ENCODE results near the gene INO80B. TPM values are rescaled to one million over a fixed set of nuclear protein-coding genes. Genes with fewer than 3 reads are reported as not detected.

The INO80B gene
- total RNA-seq, 5 donors from 2014 or later (not counting 1 experiment from before 2014, with no cell fraction given), result 44.5 to 70.8 (median 68.4) TPM

GRCh38 chr2:74471332-74472065, 16.6 kb downstream of the INO80B start:
- Histone ChIP-seq H3K36me3 (ENCODE audit: control insufficient read depth in 2 of 2, extremely low read depth in 1 of 2, insufficient read depth in 1 of 2, low read length in 1 of 2) (peaks cover 9 to 22% of the 10 kb centered on the region in 2 donors), H3K27me3 (replicated peaks in 1 of 2; ENCODE audit: control insufficient read depth in 2 of 2, extremely low read depth in 1 of 2, insufficient read depth in 2 of 2, low read length in 1 of 2) (no peaks in the 10 kb centered on the region), H3K4me1 (ENCODE audit: control insufficient read depth in 1 of 2, extremely low read depth in 1 of 2, insufficient read depth in 2 of 2, low read length in 2 of 2) (peaks cover 13 to 27% of the 10 kb centered on the region in 2 experiments), H3K27ac (ENCODE audit: low read length) (peak overlapping the region; percentile 88), H3K4me3 (ENCODE audit: control insufficient read depth in 1 of 2, extremely low read depth in 1 of 2, low read length in 1 of 2) (peak overlapping the region; percentile 66 to 73), H3K9me3 (no peaks in the 10 kb centered on the region)
- Mint-ChIP-seq H3K4me1 (peaks cover 21 to 30% (median 24%) of the 10 kb centered on the region in 3 donors), H3K36me3 (peaks cover 18% of the 10 kb centered on the region), H3K4me3 (peak overlapping the region; percentile 90 to 96 (median 96)), H3K27ac (peak overlapping the region; percentile 95 to 99), H3K27me3 (no peaks in the 10 kb centered on the region), H3K9me3 (no peaks in the 10 kb centered on the region)
- POLR2A ChIA-PET, result interaction anchor here (0.5 to 1.3 kb wide), 5 partner anchors 9 to 272 kb away, joined by 3 to 14 read pairs (median 7); partner anchors contain the start of genes C2orf81 (in 1 of the 2) and WBP1 (in 1 of the 2)
- DNase-seq, result no peak
- WGBS (ENCODE audit: insufficient coverage), result 92% methylated on average over 2 of the region's 16 CpGs
- no peak for ATAC-seq (replicated peaks in 1 of 4)
- CTCF ChIA-PET, result interaction anchor here (0.6 to 1.2 kb wide), 3 partner anchors 11 to 71 kb away, joined by 4 to 8 read pairs (median 8); partner anchors contain the start of genes CCDC142 (in 1 of the 2) and TTC31 (in 1 of the 2)

- Mint-ChIP-seq H3K4me3 (peak within 1 kb of the TSS; percentile 90 to 96 (median 96)), H3K36me3 (peaks cover 19% of the 10 kb centered on the region), H3K9me3 (no peaks in the 10 kb centered on the region), H3K27me3 (no peaks in the 10 kb centered on the region), H3K4me1 (peaks cover 21 to 30% (median 24%) of the 10 kb centered on the region in 3 donors), H3K27ac (peak within 1 kb of the TSS; percentile 95 to 99)
- no peaks in the 10 kb centered on the region for H3K27me3 ChIP-seq (replicated peaks in 1 of 2; ENCODE audit: control insufficient read depth in 2 of 2, extremely low read depth in 1 of 2, insufficient read depth in 2 of 2, low read length in 1 of 2)
- peaks cover 13 to 27% of the 10 kb centered on the region in 2 experiments for H3K4me1 ChIP-seq (ENCODE audit: control insufficient read depth in 1 of 2, extremely low read depth in 1 of 2, insufficient read depth in 2 of 2, low read length in 2 of 2)
- POLR2A ChIA-PET, result interaction anchor here (0.6 to 2.0 kb wide), 5 partner anchors 9 to 59 kb away, joined by 3 to 15 read pairs (median 4); partner anchors contain the start of genes CCDC142 (in 1 of the 2) and WBP1 (in 1 of the 2)
- H3K4me3 ChIP-seq (ENCODE audit: control insufficient read depth in 1 of 2, extremely low read depth in 1 of 2, low read length in 1 of 2), result peak within 1 kb of the TSS; percentile 66 to 73
- peak within 1 kb of the TSS; percentile 88 for H3K27ac ChIP-seq (ENCODE audit: low read length)
- peak; percentile 93 to 96 (median 94) for ATAC-seq (replicated peaks in 1 of 4)
- no peaks in the 10 kb centered on the region for H3K9me3 ChIP-seq
- CTCF ChIA-PET, result interaction anchor here (0.6 to 2.6 kb wide), 4 partner anchors 10 to 20 kb away, joined by 3 to 17 read pairs (median 4); partner anchors contain the start of genes CCDC142 (in 1 of the 2), TTC31 (in 1 of the 2) and WBP1 (in 1 of the 2)
- DNase-seq, result peak; percentile 90 to 99 (median 95)
- WGBS (ENCODE audit: insufficient coverage), result 2% methylated on average over 56 of the region's 66 CpGs
- H3K36me3 ChIP-seq (ENCODE audit: control insufficient read depth in 2 of 2, extremely low read depth in 1 of 2, insufficient read depth in 1 of 2, low read length in 1 of 2), result peaks cover 9 to 28% of the 10 kb centered on the region in 2 donors
Measured at GRCh38 chr2:74472086-74472944, 17.4 kb downstream of the INO80B start, which contains the start of gene MRPL53. Gene MRPL53 (minus strand): TSS chr2:74472680. CDS start chr2:74472660, 20 bp downstream.

GRCh38 chr2:74472945-74473258, 18.0 kb downstream of the INO80B start:
- no peaks in the 10 kb centered on the region for H3K27me3 Mint-ChIP-seq
- peaks cover 13 to 27% of the 10 kb centered on the region in 2 experiments for H3K4me1 ChIP-seq (ENCODE audit: control insufficient read depth in 1 of 2, extremely low read depth in 1 of 2, insufficient read depth in 2 of 2, low read length in 2 of 2)
- no peaks in the 10 kb centered on the region for H3K9me3 Mint-ChIP-seq
- peaks cover 9 to 33% of the 10 kb centered on the region in 2 donors for H3K36me3 ChIP-seq (ENCODE audit: control insufficient read depth in 2 of 2, extremely low read depth in 1 of 2, insufficient read depth in 1 of 2, low read length in 1 of 2)
- 10% methylated on average over 5 of the region's 7 CpGs for whole genome bisulfite sequencing (ENCODE audit: insufficient coverage)
- ATAC-seq (replicated peaks in 1 of 4) (no peak), DNase-seq (no peak)
- H3K9me3 ChIP-seq, result no peaks in the 10 kb centered on the region
- H3K36me3 Mint-ChIP-seq, result peaks cover 23% of the 10 kb centered on the region
- H3K27ac ChIP-seq (ENCODE audit: low read length), result peak overlapping the region; percentile 88
- H3K27me3 ChIP-seq (replicated peaks in 1 of 2; ENCODE audit: control insufficient read depth in 2 of 2, extremely low read depth in 1 of 2, insufficient read depth in 2 of 2, low read length in 1 of 2), result no peaks in the 10 kb centered on the region
- ChIA-PET POLR2A (interaction anchor here (0.6 to 2.0 kb wide), 4 partner anchors 9 to 58 kb away, joined by 3 to 15 read pairs (median 4); partner anchors contain the start of genes CCDC142 (in 1 of the 2) and WBP1 (in 1 of the 2)), CTCF (interaction anchor here (0.6 to 2.6 kb wide), 5 partner anchors 9 to 31 kb away, joined by 3 to 17 read pairs (median 3); partner anchors contain the start of genes CCDC142 (in 1 of the 2), TTC31 (in 1 of the 2) and WBP1 (in 1 of the 2))
- H3K4me1 Mint-ChIP-seq, result peaks cover 22 to 30% (median 24%) of the 10 kb centered on the region in 3 donors
- peak overlapping the region; percentile 95 to 99 for H3K27ac Mint-ChIP-seq
- peak overlapping the region; percentile 90 to 96 (median 96) for H3K4me3 Mint-ChIP-seq
- peak overlapping the region; percentile 66 to 73 for H3K4me3 ChIP-seq (ENCODE audit: control insufficient read depth in 1 of 2, extremely low read depth in 1 of 2, low read length in 1 of 2)

GRCh38 chr2:74474481-74474880, 19.6 kb downstream of the INO80B start:
- peaks cover 13 to 27% of the 10 kb centered on the region in 2 experiments for H3K4me1 ChIP-seq (ENCODE audit: control insufficient read depth in 1 of 2, extremely low read depth in 1 of 2, insufficient read depth in 2 of 2, low read length in 2 of 2)
- no peak for DNase-seq
- no peak overlapping the region for H3K4me3 ChIP-seq (ENCODE audit: control insufficient read depth in 1 of 2, extremely low read depth in 1 of 2, low read length in 1 of 2)
- Mint-ChIP-seq H3K27ac (no peak overlapping the region), H3K4me3 (peak overlapping the region in 1 of 3 donors; percentile 96), H3K4me1 (peaks cover 22 to 34% (median 24%) of the 10 kb centered on the region in 3 donors), H3K36me3 (peaks cover 26% of the 10 kb centered on the region), H3K9me3 (no peaks in the 10 kb centered on the region), H3K27me3 (no peaks in the 10 kb centered on the region)
- no peak overlapping the region for H3K27ac ChIP-seq (ENCODE audit: low read length)
- ChIA-PET CTCF (interaction anchor here (0.6 to 2.6 kb wide), 6 partner anchors 8 to 112 kb away, joined by 3 to 17 read pairs (median 4); partner anchors contain the start of genes CCDC142 (in 1 of the 2) and TTC31 (in 1 of the 2)), POLR2A (interaction anchor here (0.6 to 1.0 kb wide), 6 partner anchors 8 to 293 kb away, joined by 3 to 8 read pairs (median 5); partner anchors contain the start of genes TTC31 (in 2 of the 2), CCDC142 (in 1 of the 2) and LBX2 (in 1 of the 2))
- no peak for ATAC-seq (replicated peaks in 1 of 4)
- no peaks in the 10 kb centered on the region for H3K9me3 ChIP-seq
- 98% methylated on average over 6 of the region's 6 CpGs for WGBS (ENCODE audit: insufficient coverage)
- H3K36me3 ChIP-seq (ENCODE audit: control insufficient read depth in 2 of 2, extremely low read depth in 1 of 2, insufficient read depth in 1 of 2, low read length in 1 of 2), result peaks cover 9 to 33% of the 10 kb centered on the region in 2 donors
- no peaks in the 10 kb centered on the region for H3K27me3 ChIP-seq (replicated peaks in 1 of 2; ENCODE audit: control insufficient read depth in 2 of 2, extremely low read depth in 1 of 2, insufficient read depth in 2 of 2, low read length in 1 of 2)

- no peaks in the 10 kb centered on the region for H3K27me3 Mint-ChIP-seq
- H3K4me1 Mint-ChIP-seq, result peaks cover 23 to 34% (median 25%) of the 10 kb centered on the region in 3 donors
- no peak overlapping the region for H3K4me3 Mint-ChIP-seq
- peaks cover 13 to 27% of the 10 kb centered on the region in 2 experiments for H3K4me1 ChIP-seq (ENCODE audit: control insufficient read depth in 1 of 2, extremely low read depth in 1 of 2, insufficient read depth in 2 of 2, low read length in 2 of 2)
- H3K27ac Mint-ChIP-seq, result no peak overlapping the region
- DNase-seq, result no peak
- no peak overlapping the region for H3K4me3 ChIP-seq (ENCODE audit: control insufficient read depth in 1 of 2, extremely low read depth in 1 of 2, low read length in 1 of 2)
- ChIA-PET CTCF (no interaction called here), POLR2A (interaction anchor here in 1 of 2 donors (1.0 to 1.1 kb wide), 2 partner anchors 8 to 18 kb away, joined by 3 to 4 read pairs; partner anchors contain the start of gene TTC31)
- H3K27me3 ChIP-seq (replicated peaks in 1 of 2; ENCODE audit: control insufficient read depth in 2 of 2, extremely low read depth in 1 of 2, insufficient read depth in 2 of 2, low read length in 1 of 2), result no peaks in the 10 kb centered on the region
- ATAC-seq (replicated peaks in 1 of 4), result no peak
- WGBS (ENCODE audit: insufficient coverage), result 95% methylated on average over 2 of the region's 5 CpGs
- no peaks in the 10 kb centered on the region for H3K9me3 ChIP-seq
- H3K9me3 Mint-ChIP-seq, result no peaks in the 10 kb centered on the region
- H3K27ac ChIP-seq (ENCODE audit: low read length), result no peak overlapping the region
- H3K36me3 Mint-ChIP-seq, result peaks cover 28% of the 10 kb centered on the region
- peaks cover 9 to 33% of the 10 kb centered on the region in 2 donors for H3K36me3 ChIP-seq (ENCODE audit: control insufficient read depth in 2 of 2, extremely low read depth in 1 of 2, insufficient read depth in 1 of 2, low read length in 1 of 2)
Measured at GRCh38 chr2:74474899-74475298, 20.0 kb downstream of the INO80B start.
